Measurements from ENCODE around the gene USH2A.

Gene USH2A

DNA sequence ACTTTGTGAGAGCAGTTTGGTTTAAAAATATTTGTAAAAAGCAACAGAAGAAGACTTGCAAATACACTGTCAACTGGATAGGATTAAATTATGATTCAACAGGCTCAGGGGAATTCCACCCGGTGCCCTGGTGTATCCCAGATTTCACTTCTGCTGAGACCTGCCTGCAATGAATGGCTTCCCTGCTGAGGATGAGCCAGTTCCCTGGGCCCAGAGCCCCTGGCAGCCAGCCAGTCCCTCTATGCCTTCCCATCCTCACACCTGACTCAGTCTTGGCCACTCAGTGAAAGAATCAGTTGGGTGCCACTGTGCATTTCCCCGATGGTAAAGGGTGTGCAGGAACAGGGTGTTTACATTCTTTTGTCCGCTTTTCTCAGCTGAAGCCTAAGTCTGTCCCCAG lies 791.8 kb downstream of the USH2A start:
- ChIA-PET CTCF (no interaction called here), POLR2A (no interaction called here)
- Histone ChIP-seq H3K36me3 (ENCODE audit: control insufficient read depth in 2 of 2, insufficient read depth in 1 of 2, low read length in 2 of 2) (no peaks in the 10 kb centered on the region), H3K4me3 (ENCODE audit: low read depth, low read length) (no peak overlapping the region), H3K27ac (ENCODE audit: extremely low read depth, low read depth, low read length) (no peak overlapping the region), H3K9me3 (ENCODE audit: control insufficient read depth, insufficient read depth, low read depth, low read length) (no peaks in the 10 kb centered on the region), H3K4me1 (ENCODE audit: control insufficient read depth, insufficient read depth, low read length) (0 out of 2 replicates have a peak, but pooled peaks cover 5% of the 10 kb centered on the region)
- TF ChIP-seq, protein P1, sequence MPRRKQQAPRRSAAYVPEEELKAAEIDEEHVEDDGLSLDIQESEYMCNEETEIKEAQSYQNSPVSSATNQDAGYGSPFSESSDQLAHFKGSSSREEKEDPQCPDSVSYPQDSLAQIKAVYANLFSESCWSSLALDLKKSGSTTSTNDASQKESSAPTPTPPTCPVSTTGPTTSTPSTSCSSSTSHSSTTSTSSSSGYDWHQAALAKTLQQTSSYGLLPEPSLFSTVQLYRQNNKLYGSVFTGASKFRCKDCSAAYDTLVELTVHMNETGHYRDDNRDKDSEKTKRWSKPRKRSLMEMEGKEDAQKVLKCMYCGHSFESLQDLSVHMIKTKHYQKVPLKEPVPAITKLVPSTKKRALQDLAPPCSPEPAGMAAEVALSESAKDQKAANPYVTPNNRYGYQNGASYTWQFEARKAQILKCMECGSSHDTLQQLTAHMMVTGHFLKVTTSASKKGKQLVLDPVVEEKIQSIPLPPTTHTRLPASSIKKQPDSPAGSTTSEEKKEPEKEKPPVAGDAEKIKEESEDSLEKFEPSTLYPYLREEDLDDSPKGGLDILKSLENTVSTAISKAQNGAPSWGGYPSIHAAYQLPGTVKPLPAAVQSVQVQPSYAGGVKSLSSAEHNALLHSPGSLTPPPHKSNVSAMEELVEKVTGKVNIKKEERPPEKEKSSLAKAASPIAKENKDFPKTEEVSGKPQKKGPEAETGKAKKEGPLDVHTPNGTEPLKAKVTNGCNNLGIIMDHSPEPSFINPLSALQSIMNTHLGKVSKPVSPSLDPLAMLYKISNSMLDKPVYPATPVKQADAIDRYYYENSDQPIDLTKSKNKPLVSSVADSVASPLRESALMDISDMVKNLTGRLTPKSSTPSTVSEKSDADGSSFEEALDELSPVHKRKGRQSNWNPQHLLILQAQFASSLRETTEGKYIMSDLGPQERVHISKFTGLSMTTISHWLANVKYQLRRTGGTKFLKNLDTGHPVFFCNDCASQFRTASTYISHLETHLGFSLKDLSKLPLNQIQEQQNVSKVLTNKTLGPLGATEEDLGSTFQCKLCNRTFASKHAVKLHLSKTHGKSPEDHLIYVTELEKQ (tag by site-specific recombination; IDR thresholded peaks at IDR 0.05; ENCODE audit: borderline replicate concordance), result no peak
- TF ChIP-seq ZBTB1 (tag by site-specific recombination; IDR thresholded peaks at IDR 0.05), result no peak
- TF ChIP-seq ZNF692 (tag by site-specific recombination; IDR thresholded peaks at IDR 0.05), result peak; percentile 73
- no peak for TF ChIP-seq ZNF776 (tag by site-specific recombination; IDR thresholded peaks at IDR 0.05; ENCODE audit: borderline replicate concordance)
- TF ChIP-seq ZNF660 (tag by site-specific recombination; IDR thresholded peaks at IDR 0.05), result 0 out of 2 replicates have a peak, but pooled peaks have one; percentile 23
- TF ChIP-seq ZFP41 (tag by site-specific recombination; IDR thresholded peaks at IDR 0.05; ENCODE audit: borderline replicate concordance), result no peak
- TF ChIP-seq SCRT2 (tag by site-specific recombination; IDR thresholded peaks at IDR 0.05), result peak; percentile 41; the same call in 1 of the 2 replicates
- no peak for TF ChIP-seq ZNF621 (tag by site-specific recombination; IDR thresholded peaks at IDR 0.05)
- 0 out of 2 replicates have a peak, but pooled peaks have one; percentile 15 for TF ChIP-seq ZFP37 (tag by site-specific recombination; IDR thresholded peaks at IDR 0.05)
- no peak for TF ChIP-seq ZNF677 (tag by site-specific recombination; IDR thresholded peaks at IDR 0.05)
- peak; percentile 80 for TF ChIP-seq ZIC2 (tag by site-specific recombination; IDR thresholded peaks at IDR 0.05)

GRCh38 chr1:215631040-215631439 lies 792.2 kb downstream of the USH2A start:
- POLR2A ChIA-PET, result no interaction called here
- H3K27ac ChIP-seq (ENCODE audit: extremely low read depth, low read depth, low read length), result no peak overlapping the region
- no peaks in the 10 kb centered on the region for H3K9me3 ChIP-seq (ENCODE audit: control insufficient read depth, insufficient read depth, low read depth, low read length)
- no peaks in the 10 kb centered on the region for H3K36me3 ChIP-seq (ENCODE audit: control insufficient read depth in 2 of 2, insufficient read depth in 1 of 2, low read length in 2 of 2)
- no peak overlapping the region for H3K4me3 ChIP-seq (ENCODE audit: low read depth, low read length)
- CTCF ChIA-PET, result interaction anchor here (0.6 kb wide), 1 partner anchor 979 kb away, joined by 3 read pairs; no protein-coding TSS in a partner anchor
- peak; percentile 58 for TF ChIP-seq EGR2 (tag by site-specific recombination; IDR thresholded peaks at IDR 0.05; ENCODE audit: low read depth)
- TF ChIP-seq ZFHX2 (tag by site-specific recombination; conservative IDR thresholded peaks at IDR 0.05), result peak; percentile 72
- TF ChIP-seq HIC1 (tag by site-specific recombination; IDR thresholded peaks at IDR 0.05), result no peak
- TF ChIP-seq, protein P2, sequence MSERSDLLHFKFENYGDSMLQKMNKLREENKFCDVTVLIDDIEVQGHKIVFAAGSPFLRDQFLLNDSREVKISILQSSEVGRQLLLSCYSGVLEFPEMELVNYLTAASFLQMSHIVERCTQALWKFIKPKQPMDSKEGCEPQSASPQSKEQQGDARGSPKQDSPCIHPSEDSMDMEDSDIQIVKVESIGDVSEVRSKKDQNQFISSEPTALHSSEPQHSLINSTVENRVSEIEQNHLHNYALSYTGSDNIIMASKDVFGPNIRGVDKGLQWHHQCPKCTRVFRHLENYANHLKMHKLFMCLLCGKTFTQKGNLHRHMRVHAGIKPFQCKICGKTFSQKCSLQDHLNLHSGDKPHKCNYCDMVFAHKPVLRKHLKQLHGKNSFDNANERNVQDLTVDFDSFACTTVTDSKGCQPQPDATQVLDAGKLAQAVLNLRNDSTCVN (tag by site-specific recombination; optimal IDR thresholded peaks at IDR 0.05), result no peak
- no peak for TF ChIP-seq ZNF292 (tag by site-specific recombination; IDR thresholded peaks at IDR 0.05; ENCODE audit: borderline replicate concordance, low read depth)
- no peak for TF ChIP-seq ZNF362 (tag by site-specific recombination; IDR thresholded peaks at IDR 0.05)
- TF ChIP-seq, protein P3, sequence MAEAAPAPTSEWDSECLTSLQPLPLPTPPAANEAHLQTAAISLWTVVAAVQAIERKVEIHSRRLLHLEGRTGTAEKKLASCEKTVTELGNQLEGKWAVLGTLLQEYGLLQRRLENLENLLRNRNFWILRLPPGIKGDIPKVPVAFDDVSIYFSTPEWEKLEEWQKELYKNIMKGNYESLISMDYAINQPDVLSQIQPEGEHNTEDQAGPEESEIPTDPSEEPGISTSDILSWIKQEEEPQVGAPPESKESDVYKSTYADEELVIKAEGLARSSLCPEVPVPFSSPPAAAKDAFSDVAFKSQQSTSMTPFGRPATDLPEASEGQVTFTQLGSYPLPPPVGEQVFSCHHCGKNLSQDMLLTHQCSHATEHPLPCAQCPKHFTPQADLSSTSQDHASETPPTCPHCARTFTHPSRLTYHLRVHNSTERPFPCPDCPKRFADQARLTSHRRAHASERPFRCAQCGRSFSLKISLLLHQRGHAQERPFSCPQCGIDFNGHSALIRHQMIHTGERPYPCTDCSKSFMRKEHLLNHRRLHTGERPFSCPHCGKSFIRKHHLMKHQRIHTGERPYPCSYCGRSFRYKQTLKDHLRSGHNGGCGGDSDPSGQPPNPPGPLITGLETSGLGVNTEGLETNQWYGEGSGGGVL (tag by site-specific recombination; IDR thresholded peaks at IDR 0.05), result no peak
- 0 out of 2 replicates have a peak, but pooled peaks cover 5% of the 10 kb centered on the region for H3K4me1 ChIP-seq (ENCODE audit: control insufficient read depth, insufficient read depth, low read length)

All from HEK293 (cell line).